ENCODE data around the gene IKZF2.

Gene IKZF2

GRCh38 chr2:213001297-213001910 is 150.0 kb downstream of the IKZF2 start:
- H3K27me3 ChIP-seq: no peaks in the 10 kb centered on the region; the same call in 1 of the 2 replicates
- H3K4me3 ChIP-seq (ENCODE audit: low read depth, low read length): no peak overlapping the region
- H3K36me3 ChIP-seq: no peaks in the 10 kb centered on the region
- no peak for DNase-seq
- no peaks in the 10 kb centered on the region for H3K4me1 ChIP-seq
- TF ChIP-seq CTCF (IDR thresholded peaks at IDR 0.05; ENCODE audit: low read depth, low read length): no peak
- H3K9me3 ChIP-seq: no peaks in the 10 kb centered on the region

- H3K36me3 ChIP-seq: no peaks in the 10 kb centered on the region
- no peak overlapping the region for H3K4me3 ChIP-seq (ENCODE audit: low read depth, low read length)
- TF ChIP-seq CTCF (IDR thresholded peaks at IDR 0.05; ENCODE audit: low read depth, low read length): no peak
- DNase-seq: no peak
- no peaks in the 10 kb centered on the region for H3K9me3 ChIP-seq
- no peaks in the 10 kb centered on the region for H3K27me3 ChIP-seq
- H3K4me1 ChIP-seq: no peaks in the 10 kb centered on the region
Observed at GRCh38 chr2:212998626-212999359, 152.6 kb downstream of the IKZF2 start.

GRCh38 chr2:212997526-212998020 is 153.8 kb downstream of the IKZF2 start:
- Histone ChIP-seq H3K4me3 (ENCODE audit: low read depth, low read length) (no peak overlapping the region), H3K9me3 (no peaks in the 10 kb centered on the region), H3K27me3 (peaks cover 2% of the 10 kb centered on the region; the same call in 1 of the 2 replicates), H3K4me1 (no peaks in the 10 kb centered on the region), H3K36me3 (no peaks in the 10 kb centered on the region)
- DNase-seq: no peak
- no peak for TF ChIP-seq CTCF (IDR thresholded peaks at IDR 0.05; ENCODE audit: low read depth, low read length)

GRCh38 chr2:212995920-212996319 is 155.5 kb downstream of the IKZF2 start:
- Histone ChIP-seq H3K4me1 (no peaks in the 10 kb centered on the region), H3K4me3 (ENCODE audit: low read depth, low read length) (no peak overlapping the region), H3K27me3 (peaks cover 2% of the 10 kb centered on the region; the same call in 1 of the 2 replicates), H3K36me3 (no peaks in the 10 kb centered on the region), H3K9me3 (no peaks in the 10 kb centered on the region)
- DNase-seq: no peak
- TF ChIP-seq CTCF (IDR thresholded peaks at IDR 0.05; ENCODE audit: low read depth, low read length): no peak

GRCh38 chr2:212994976-212995375 is 156.4 kb downstream of the IKZF2 start:
- H3K36me3 ChIP-seq: no peaks in the 10 kb centered on the region
- H3K27me3 ChIP-seq: peaks cover 2% of the 10 kb centered on the region; the same call in 1 of the 2 replicates
- H3K4me3 ChIP-seq (ENCODE audit: low read depth, low read length): no peak overlapping the region
- H3K4me1 ChIP-seq: no peaks in the 10 kb centered on the region
- TF ChIP-seq CTCF (IDR thresholded peaks at IDR 0.05; ENCODE audit: low read depth, low read length): no peak
- H3K9me3 ChIP-seq: no peaks in the 10 kb centered on the region
- no peak for DNase-seq

- no peak for TF ChIP-seq CTCF (IDR thresholded peaks at IDR 0.05; ENCODE audit: low read depth, low read length)
- Histone ChIP-seq H3K9me3 (no peaks in the 10 kb centered on the region), H3K27me3 (peaks cover 2% of the 10 kb centered on the region; the same call in 1 of the 2 replicates), H3K4me3 (ENCODE audit: low read depth, low read length) (no peak overlapping the region), H3K36me3 (no peaks in the 10 kb centered on the region), H3K4me1 (no peaks in the 10 kb centered on the region)
- no peak for DNase-seq
Observed at GRCh38 chr2:212991120-212991519, 160.3 kb downstream of the IKZF2 start.
